GM18508 (cell line): ENCODE measurements around the gene UBE2H.
"Not testable (repeated sequence)": the region's sequence is repeated elsewhere in the genome, so short reads cannot be mapped to it uniquely, and the experiment has no call there.

Experiments used
- ATAC-seq: cut with Tn5 transposase; IDR thresholded peaks from one replicate; pipeline ENCODE4 v1.9.1; 2021; ENCODE audit warnings: moderate number of reproducible peaks; ENCODE audit not compliant: insufficient read depth, unreplicated experiment

Gene UBE2H

GRCh38 chr7:129828989-129829736 is 123.6 kb downstream of the UBE2H start:
- ATAC-seq: no peak

GRCh38 chr7:129828078-129828762 is 124.5 kb downstream of the UBE2H start:
- no peak for ATAC-seq

GRCh38 chr7:129827467-129827990 is 125.2 kb downstream of the UBE2H start:
- ATAC-seq: no peak

GRCh38 chr7:129826895-129827294 is 125.9 kb downstream of the UBE2H start:
- not testable (repeated sequence) for ATAC-seq

- ATAC-seq: no peak
These were observed 127.4 kb downstream of the UBE2H start for GRCh38 chr7:129825209-129825970.

- no peak for ATAC-seq
These were observed 128.2 kb downstream of the UBE2H start for GRCh38 chr7:129824291-129825208.

- not testable (repeated sequence) for ATAC-seq
These were observed 129.6 kb downstream of the UBE2H start for GRCh38 chr7:129823143-129823542.

- ATAC-seq: no peak
These were observed 131.3 kb downstream of the UBE2H start for GRCh38 chr7:129821476-129821875.

GRCh38 chr7:129816742-129817141 is 136.0 kb downstream of the UBE2H start:
- no peak for ATAC-seq

GRCh38 chr7:129807863-129808262 is 144.9 kb downstream of the UBE2H start:
- ATAC-seq: no peak

GRCh38 chr7:129804890-129805719 is 147.7 kb downstream of the UBE2H start:
- no peak for ATAC-seq

- no peak for ATAC-seq
These were observed 148.5 kb downstream of the UBE2H start for GRCh38 chr7:129804111-129804889.

GRCh38 chr7:129803546-129804081 is 149.1 kb downstream of the UBE2H start:
- no peak for ATAC-seq

GRCh38 chr7:129801882-129802281 is 150.9 kb downstream of the UBE2H start:
- ATAC-seq: no peak

- ATAC-seq: no peak
These were observed 151.9 kb downstream of the UBE2H start for GRCh38 chr7:129800901-129801300.

- no peak for ATAC-seq
These were observed 153.3 kb downstream of the UBE2H start for GRCh38 chr7:129799350-129799955.

GRCh38 chr7:129798616-129799349 is 154.0 kb downstream of the UBE2H start:
- no peak for ATAC-seq
